Liver (tissue), 9 donors: Measurements from ENCODE around the gene OR1G1. TPM values are rescaled to one million over a fixed set of nuclear protein-coding genes. Genes with fewer than 3 reads are reported as not detected.
"Not testable (repeated sequence)": the region's sequence is repeated elsewhere in the genome, so short reads cannot be mapped to it uniquely, and the experiment has no call there.

Source experiments
- DNase-seq: peaks from one replicate; pipeline ENCODE4 v3.0.0-alpha.2; 2017; ENCODE audit warnings: low spot score
- H3K27ac ChIP-seq, 2 donors: one replicate each; pipeline ENCODE4 v1.7.0; 2013; ENCODE audit warnings: inconsistent platforms in 2 of 2, low read length in 2 of 2, control low read depth in 1 of 2, low read depth in 1 of 2, mild to moderate bottlenecking in 1 of 2
- H3K27me3 ChIP-seq, 4 donors: one replicate each; pipeline versions ENCODE4 v1.6.1 to v1.7.0; 2013; ENCODE audit warnings: low read length in 3 of 4, inconsistent platforms in 1 of 4, mild to moderate bottlenecking in 1 of 4, moderate library complexity in 1 of 4; ENCODE audit not compliant: control insufficient read depth in 4 of 4, insufficient read depth in 4 of 4
- H3K36me3 ChIP-seq, 4 donors: one replicate each; pipeline versions ENCODE4 v1.6.1 to v1.7.0; 2013; ENCODE audit warnings: low read length in 3 of 4, mild to moderate bottlenecking in 3 of 4, low read depth in 1 of 4, moderate library complexity in 1 of 4; ENCODE audit not compliant: control insufficient read depth in 4 of 4, insufficient read depth in 3 of 4
- H3K4me1 ChIP-seq, 4 donors: one replicate each; pipeline versions ENCODE4 v1.6.1 to v1.7.0; 2013; ENCODE audit warnings: low read length in 3 of 4, mild to moderate bottlenecking in 3 of 4, moderate library complexity in 1 of 4; ENCODE audit not compliant: control insufficient read depth in 4 of 4, insufficient read depth in 4 of 4
- H3K4me3 ChIP-seq, 3 donors: one replicate each; pipeline versions ENCODE4 v1.6.1 to v1.7.0; 2013; ENCODE audit warnings: low read length in 3 of 3, control low read depth in 1 of 3, low read depth in 1 of 3, mild to moderate bottlenecking in 1 of 3
- H3K9ac ChIP-seq, 2 donors: one replicate each; pipeline ENCODE4 v1.7.0; 2013; ENCODE audit warnings: low read length in 2 of 2, mild to moderate bottlenecking in 2 of 2, moderate library complexity in 2 of 2, control low read depth in 1 of 2, low read depth in 1 of 2
- H3K9me3 ChIP-seq, 4 donors: one replicate each; pipeline versions ENCODE4 v1.6.1 to v1.7.0; 2013; ENCODE audit warnings: low read length in 3 of 4; ENCODE audit not compliant: control insufficient read depth in 4 of 4
- EGR1 ChIP-seq, 2 donors: IDR thresholded peaks; 2 replicates each; pipeline ENCODE4 v1.6.1; 2016 to 2018; ENCODE audit warnings: antibody characterized with exemption in 2 of 2, low read depth in 2 of 2
- FOXA1 ChIP-seq: IDR thresholded peaks from 2 replicates; pipeline ENCODE4 v1.6.1; 2016; ENCODE audit warnings: antibody characterized with exemption
- FOXA2 ChIP-seq: IDR thresholded peaks from 2 replicates; pipeline ENCODE4 v1.6.1; 2016; ENCODE audit warnings: antibody characterized with exemption
- HNF4A ChIP-seq, 2 donors: conservative IDR thresholded peaks; 2 replicates each; pipeline ENCODE4 v1.6.1; 2016; ENCODE audit warnings: antibody characterized with exemption in 2 of 2, mild to moderate bottlenecking in 2 of 2
- HNF4G ChIP-seq: IDR thresholded peaks from 2 replicates; pipeline ENCODE4 v1.6.1; 2016; ENCODE audit warnings: antibody characterized with exemption
- JUND ChIP-seq, 2 donors: IDR thresholded peaks; 2 replicates each; pipeline ENCODE4 v1.6.1; 2016; ENCODE audit warnings: antibody characterized with exemption in 2 of 2
- NR2F2 ChIP-seq: IDR thresholded peaks from 2 replicates; pipeline ENCODE4 v1.6.1; 2016; ENCODE audit warnings: antibody characterized with exemption
- RAD21 ChIP-seq, 2 donors: IDR thresholded peaks; 2 replicates each; pipeline ENCODE4 v1.6.1; 2016; ENCODE audit warnings: antibody characterized with exemption in 2 of 2, mild to moderate bottlenecking in 2 of 2
- RXRA ChIP-seq, 2 donors: IDR thresholded peaks; 2 replicates each; pipeline ENCODE4 v1.6.1; 2017 to 2018; ENCODE audit warnings: antibody characterized with exemption in 2 of 2, mild to moderate bottlenecking in 1 of 2
- SP1 ChIP-seq: IDR thresholded peaks from 2 replicates; pipeline ENCODE4 v1.6.1; 2018; ENCODE audit warnings: antibody characterized with exemption, mild to moderate bottlenecking
- TAF1 ChIP-seq: conservative IDR thresholded peaks from 2 replicates; pipeline ENCODE4 v1.6.1; 2016; ENCODE audit warnings: antibody characterized with exemption, mild to moderate bottlenecking
- YY1 ChIP-seq: IDR thresholded peaks from 2 replicates; pipeline ENCODE4 v1.6.1; 2016; ENCODE audit warnings: antibody characterized with exemption, mild to moderate bottlenecking
- WGBS: extraction: QIAGEN DNeasy Blood & Tissue Kit; methylation state at CpG from one replicate; pipeline ENCODE4 v1.1.7; 2013; 5-methylcytosine and 5-hydroxymethylcytosine counted together
- polyA plus RNA-seq, 2 donors: library from polyadenylated mRNA; stranded (reverse) in 1 of 2; unstranded in 1 of 2; fragments of 200-250 nt in 1 of 2; fragments of >200 nt in 1 of 2; fragmentation: Nextera tagmentation in 1 of 2; extraction: Ambion mirVana in 1 of 2; gene quantifications; one replicate each; pipeline versions ENCODE4 v1.2.1 to v1.2.3, GENCODE V29; 2013 to 2015
- total RNA-seq, 2 donors: library from RNA; depleted of rRNA; stranded (reverse); fragments of >200 nt; gene quantifications; one replicate each; pipeline ENCODE4 v1.2.3, GENCODE V29; 2014
- TF ChIP-seq, protein P1 (sequence below): IDR thresholded peaks from 2 replicates; pipeline ENCODE4 v1.6.1; 2016; ENCODE audit warnings: antibody characterized with exemption
- TF ChIP-seq, protein P2 (sequence below): fragments of 150-350 bp; IDR thresholded peaks from 2 replicates; pipeline ENCODE4 v1.5.1; 2017; ENCODE audit warnings: improper control_type of control experiment, low read depth, low read length; ENCODE audit not compliant: missing input control
- TF ChIP-seq, protein P3 (sequence below): IDR thresholded peaks from 2 replicates; pipeline ENCODE4 v1.6.1; 2016; ENCODE audit warnings: antibody characterized with exemption
- TF ChIP-seq, protein P4 (sequence below): IDR thresholded peaks from 2 replicates; pipeline ENCODE4 v1.6.1; 2016; ENCODE audit warnings: antibody characterized with exemption
- donor health status: healthy.
- donor health status: healthy.
- donor health status: healthy.
- donor health status: healthy.
- donor health status: healthy.

Gene OR1G1
- total and polyA plus RNA-seq, 4 donors: not detected

DNA sequence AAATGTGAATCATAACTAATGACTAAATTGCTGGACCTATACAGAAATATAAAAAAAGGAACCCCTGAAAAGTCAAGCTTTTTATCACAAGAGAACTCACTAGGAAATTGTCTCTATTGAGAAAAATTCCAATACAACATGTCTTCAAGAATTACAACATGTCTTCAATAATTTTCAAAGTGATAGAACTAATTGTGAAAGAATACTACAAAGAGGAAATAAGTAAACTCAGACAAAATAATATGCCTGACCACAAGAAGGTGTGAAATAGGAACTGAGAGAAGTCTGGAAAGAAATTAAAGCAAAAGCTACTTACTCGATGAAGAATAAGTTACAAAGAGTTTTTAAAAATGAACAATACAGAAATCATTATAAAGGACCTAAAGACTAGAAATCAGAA is 29.9 kb upstream of the OR1G1 start:
- 78% methylated on average over 1 of the region's 1 CpG for WGBS
- TF ChIP-seq, protein P1, sequence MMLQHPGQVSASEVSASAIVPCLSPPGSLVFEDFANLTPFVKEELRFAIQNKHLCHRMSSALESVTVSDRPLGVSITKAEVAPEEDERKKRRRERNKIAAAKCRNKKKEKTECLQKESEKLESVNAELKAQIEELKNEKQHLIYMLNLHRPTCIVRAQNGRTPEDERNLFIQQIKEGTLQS: no peak
- TF ChIP-seq FOXA1 (no peak), SP1 (no peak)
- Histone ChIP-seq H3K9me3 (no peaks in the 10 kb centered on the region), H3K36me3 (no peaks in the 10 kb centered on the region), H3K4me1 (no peaks in the 10 kb centered on the region), H3K27me3 (peaks cover 0 to 3% (median 0%) of the 10 kb centered on the region in 4 donors), H3K9ac (no peak overlapping the region), H3K4me3 (no peak overlapping the region), H3K27ac (no peak overlapping the region)
- no peak for DNase-seq

DNA sequence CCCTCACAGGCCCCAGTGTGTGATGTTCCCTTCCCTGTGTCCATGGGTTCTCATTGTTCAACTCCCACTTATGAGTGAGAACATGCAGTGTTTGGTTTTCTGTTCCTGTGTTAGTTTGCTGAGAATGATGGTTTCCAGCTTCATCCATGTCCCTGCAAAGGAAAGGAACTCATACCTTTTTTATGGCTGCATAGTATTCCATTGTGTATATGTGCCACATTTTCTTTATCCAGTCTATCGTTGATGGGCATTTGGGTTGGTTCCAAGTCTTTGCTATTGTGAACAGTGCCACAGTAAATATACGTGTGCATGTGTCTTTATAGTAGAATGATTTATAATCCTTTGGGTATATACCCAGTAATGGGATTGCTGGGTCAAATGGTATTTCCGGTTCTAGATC is 10.1 kb upstream of the OR1G1 start:
- not testable (repeated sequence) for DNase-seq, H3K27ac ChIP-seq, H3K9me3 ChIP-seq, H3K4me1 ChIP-seq, H3K9ac ChIP-seq, H3K36me3 ChIP-seq, H3K27me3 ChIP-seq, H3K4me3 ChIP-seq
- WGBS: 75% methylated on average over 2 of the region's 3 CpGs

DNA sequence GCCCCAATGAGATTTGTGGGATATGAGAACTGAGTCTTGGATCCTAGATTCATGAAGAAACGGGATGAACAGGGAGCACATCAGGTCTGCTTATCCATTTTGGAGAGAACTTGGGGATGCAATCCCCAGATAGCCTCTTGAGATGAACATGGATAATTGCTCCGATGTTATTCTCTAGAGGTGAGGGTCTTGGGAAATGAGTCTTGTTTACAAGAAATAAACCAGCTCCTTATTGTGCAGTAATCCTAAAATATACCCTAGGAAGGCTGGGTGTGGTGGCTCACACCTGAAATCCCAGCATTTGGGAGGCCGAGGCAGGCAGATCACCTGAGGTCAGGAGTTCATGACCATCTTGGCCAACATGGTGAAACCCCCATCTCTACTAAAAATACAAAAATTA is 23.0 kb downstream of the OR1G1 start, which contains the start of gene OR1D2:
OR1D2 (minus strand) TSS at position 101 of the 400 bp plus-strand sequence. CDS start 11,426 bp downstream, outside the sequence.
- H3K27me3 ChIP-seq: no peaks in the 10 kb centered on the region
- H3K9me3 ChIP-seq: peaks cover 0 to 6% (median 2%) of the 10 kb centered on the region in 4 donors
- no peak for DNase-seq
- no peak within 1 kb of the TSS for H3K4me3 ChIP-seq
- H3K27ac ChIP-seq: no peak within 1 kb of the TSS
- TF ChIP-seq, protein P1: no peak
- TF ChIP-seq NR2F2 (no peak), RXRA (IDR thresholded peaks at IDR 0.05) (no peak), HNF4A (conservative IDR thresholded peaks at IDR 0.05) (no peak), FOXA1 (no peak), HNF4G (no peak), FOXA2 (no peak), TAF1 (no peak), JUND (IDR thresholded peaks at IDR 0.05) (no peak), SP1 (no peak), EGR1 (IDR thresholded peaks at IDR 0.05; ENCODE audit: low read depth in 2 of 2) (no peak), YY1 (no peak), RAD21 (IDR thresholded peaks at IDR 0.05) (no peak)
- TF ChIP-seq, protein P2, sequence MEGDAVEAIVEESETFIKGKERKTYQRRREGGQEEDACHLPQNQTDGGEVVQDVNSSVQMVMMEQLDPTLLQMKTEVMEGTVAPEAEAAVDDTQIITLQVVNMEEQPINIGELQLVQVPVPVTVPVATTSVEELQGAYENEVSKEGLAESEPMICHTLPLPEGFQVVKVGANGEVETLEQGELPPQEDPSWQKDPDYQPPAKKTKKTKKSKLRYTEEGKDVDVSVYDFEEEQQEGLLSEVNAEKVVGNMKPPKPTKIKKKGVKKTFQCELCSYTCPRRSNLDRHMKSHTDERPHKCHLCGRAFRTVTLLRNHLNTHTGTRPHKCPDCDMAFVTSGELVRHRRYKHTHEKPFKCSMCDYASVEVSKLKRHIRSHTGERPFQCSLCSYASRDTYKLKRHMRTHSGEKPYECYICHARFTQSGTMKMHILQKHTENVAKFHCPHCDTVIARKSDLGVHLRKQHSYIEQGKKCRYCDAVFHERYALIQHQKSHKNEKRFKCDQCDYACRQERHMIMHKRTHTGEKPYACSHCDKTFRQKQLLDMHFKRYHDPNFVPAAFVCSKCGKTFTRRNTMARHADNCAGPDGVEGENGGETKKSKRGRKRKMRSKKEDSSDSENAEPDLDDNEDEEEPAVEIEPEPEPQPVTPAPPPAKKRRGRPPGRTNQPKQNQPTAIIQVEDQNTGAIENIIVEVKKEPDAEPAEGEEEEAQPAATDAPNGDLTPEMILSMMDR: no peak
- TF ChIP-seq, protein P3, sequence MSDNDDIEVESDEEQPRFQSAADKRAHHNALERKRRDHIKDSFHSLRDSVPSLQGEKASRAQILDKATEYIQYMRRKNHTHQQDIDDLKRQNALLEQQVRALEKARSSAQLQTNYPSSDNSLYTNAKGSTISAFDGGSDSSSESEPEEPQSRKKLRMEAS: no peak
- TF ChIP-seq, protein P4, sequence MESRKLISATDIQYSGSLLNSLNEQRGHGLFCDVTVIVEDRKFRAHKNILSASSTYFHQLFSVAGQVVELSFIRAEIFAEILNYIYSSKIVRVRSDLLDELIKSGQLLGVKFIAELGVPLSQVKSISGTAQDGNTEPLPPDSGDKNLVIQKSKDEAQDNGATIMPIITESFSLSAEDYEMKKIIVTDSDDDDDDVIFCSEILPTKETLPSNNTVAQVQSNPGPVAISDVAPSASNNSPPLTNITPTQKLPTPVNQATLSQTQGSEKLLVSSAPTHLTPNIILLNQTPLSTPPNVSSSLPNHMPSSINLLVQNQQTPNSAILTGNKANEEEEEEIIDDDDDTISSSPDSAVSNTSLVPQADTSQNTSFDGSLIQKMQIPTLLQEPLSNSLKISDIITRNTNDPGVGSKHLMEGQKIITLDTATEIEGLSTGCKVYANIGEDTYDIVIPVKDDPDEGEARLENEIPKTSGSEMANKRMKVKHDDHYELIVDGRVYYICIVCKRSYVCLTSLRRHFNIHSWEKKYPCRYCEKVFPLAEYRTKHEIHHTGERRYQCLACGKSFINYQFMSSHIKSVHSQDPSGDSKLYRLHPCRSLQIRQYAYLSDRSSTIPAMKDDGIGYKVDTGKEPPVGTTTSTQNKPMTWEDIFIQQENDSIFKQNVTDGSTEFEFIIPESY: no peak
- no peak within 1 kb of the TSS for H3K9ac ChIP-seq
- H3K36me3 ChIP-seq: no peaks in the 10 kb centered on the region
- H3K4me1 ChIP-seq: no peaks in the 10 kb centered on the region
- 55% methylated on average over 3 of the region's 3 CpGs for WGBS

Other genes starting within 250 kb of the OR1G1 start
- not detected for gene OR1D5, start 63.9 kb downstream of the OR1G1 start, total RNA-seq
- not detected for gene OR1D5, start 63.9 kb downstream of the OR1G1 start, polyA plus RNA-seq
- not detected for gene OR1D2, start 23.1 kb downstream of the OR1G1 start, total RNA-seq
- gene OR1D2, start 23.1 kb downstream of the OR1G1 start, polyA plus RNA-seq: not detected
- gene OR1A2, start 70.0 kb upstream of the OR1G1 start, total RNA-seq: not detected
- gene OR1A2, start 70.0 kb upstream of the OR1G1 start, polyA plus RNA-seq: not detected
- not detected for gene OR1A1, start 80.1 kb upstream of the OR1G1 start, total RNA-seq
- not detected for gene OR1A1, start 80.1 kb upstream of the OR1G1 start, polyA plus RNA-seq
- not detected for gene OR3A1, start 170.8 kb upstream of the OR1G1 start, total RNA-seq
- gene OR3A1, start 170.8 kb upstream of the OR1G1 start, polyA plus RNA-seq: not detected